GM18519 (cell line): ENCODE measurements around the gene LRRTM4.
A peak's percentile ranks its signal among the peaks of the same experiment; 100 is the strongest.

Experiments used
- ATAC-seq: cut with Tn5 transposase; IDR thresholded peaks from one replicate; pipeline ENCODE4 v1.9.1; 2021; ENCODE audit warnings: mild to moderate bottlenecking, moderate library complexity; ENCODE audit not compliant: unreplicated experiment, low FRiP score

The LRRTM4 gene

GRCh38 chr2:77013457-77013856 is 508.7 kb downstream of the LRRTM4 start:
- no peak for ATAC-seq

- no peak for ATAC-seq
Measured at GRCh38 chr2:77009307-77009706, 512.9 kb downstream of the LRRTM4 start.

- no peak for ATAC-seq
Measured at GRCh38 chr2:77008853-77009252, 513.3 kb downstream of the LRRTM4 start.

GRCh38 chr2:77007686-77008085 is 514.5 kb downstream of the LRRTM4 start:
- no peak for ATAC-seq

- ATAC-seq: no peak
Measured at GRCh38 chr2:77005522-77005921, 516.7 kb downstream of the LRRTM4 start.

- ATAC-seq: no peak
Measured at GRCh38 chr2:77001895-77002294, 520.3 kb downstream of the LRRTM4 start.

GRCh38 chr2:76998704-76999103 is 523.5 kb downstream of the LRRTM4 start:
- ATAC-seq: no peak

GRCh38 chr2:76998152-76998551 is 524.0 kb downstream of the LRRTM4 start:
- no peak for ATAC-seq

GRCh38 chr2:76997296-76997695 is 524.9 kb downstream of the LRRTM4 start:
- no peak for ATAC-seq

- ATAC-seq: no peak
Measured at GRCh38 chr2:76985387-76986136, 536.6 kb downstream of the LRRTM4 start.

GRCh38 chr2:76984359-76984758 is 537.8 kb downstream of the LRRTM4 start:
- ATAC-seq: no peak

- no peak for ATAC-seq
Measured at GRCh38 chr2:76980067-76980787, 541.9 kb downstream of the LRRTM4 start.

GRCh38 chr2:76977846-76978727 is 544.1 kb downstream of the LRRTM4 start:
- no peak for ATAC-seq

GRCh38 chr2:76975752-76976151 is 546.4 kb downstream of the LRRTM4 start:
- no peak for ATAC-seq

GRCh38 chr2:76973610-76974009 is 548.6 kb downstream of the LRRTM4 start:
- ATAC-seq: no peak

GRCh38 chr2:76965772-76966171 is 556.4 kb downstream of the LRRTM4 start:
- no peak for ATAC-seq

- ATAC-seq: no peak
Measured at GRCh38 chr2:76958749-76959148, 563.4 kb downstream of the LRRTM4 start.

GRCh38 chr2:76953733-76954347 is 568.3 kb downstream of the LRRTM4 start:
- ATAC-seq: peak; percentile 72

- no peak for ATAC-seq
Measured at GRCh38 chr2:76946631-76947145, 575.5 kb downstream of the LRRTM4 start.

GRCh38 chr2:76940559-76940958 is 581.6 kb downstream of the LRRTM4 start:
- no peak for ATAC-seq
